ENCODE data around the gene TTLL5. TPM values are rescaled to one million over a fixed set of nuclear protein-coding genes. Genes with fewer than 3 reads are reported as not detected.

Gene TTLL5
- total RNA-seq, 1 experiment from 2014 or later: 35.7 TPM

- Histone ChIP-seq H3T11ph (ENCODE audit: low read length) (no peak overlapping the region), H3K4ac (ENCODE audit: low read depth, low read length) (no peak overlapping the region), H2BK120ac (ENCODE audit: low read depth, low read length, poor library complexity, severe bottlenecking) (no peak overlapping the region), H3K27ac (ENCODE audit: insufficient read length, low read depth, low read length) (no peak overlapping the region), H4K91ac (ENCODE audit: insufficient read length, low read depth, low read length) (no peak overlapping the region), H2AK5ac (ENCODE audit: insufficient read length, low read length) (no peak overlapping the region), H3K9me3 (ENCODE audit: control insufficient read depth, low read depth, low read length) (no peaks in the 10 kb centered on the region), H2BK5ac (ENCODE audit: insufficient read length, low read length) (no peak overlapping the region), H2BK12ac (ENCODE audit: insufficient read length, low read depth, low read length) (no peak overlapping the region), H3K4me2 (ENCODE audit: insufficient read depth, insufficient read length, low read length) (no peak overlapping the region), H3K79me2 (ENCODE audit: insufficient read depth, low read length) (no peaks in the 10 kb centered on the region), H3K14ac (ENCODE audit: insufficient read depth, low read length) (no peak overlapping the region), H4K20me1 (ENCODE audit: control insufficient read depth, insufficient read depth, insufficient read length) (no peaks in the 10 kb centered on the region), H2BK15ac (ENCODE audit: low read depth, low read length) (no peak overlapping the region), H3K23ac (ENCODE audit: insufficient read length, low read depth, low read length) (no peak overlapping the region), H3K79me1 (ENCODE audit: insufficient read depth, low read depth, low read length, poor library complexity, severe bottlenecking) (no peaks in the 10 kb centered on the region), H3K23me2 (ENCODE audit: insufficient read length, low read depth, low read length, poor library complexity, severe bottlenecking) (no peaks in the 10 kb centered on the region), H3K27me3 (ENCODE audit: insufficient read depth, low read length) (no peaks in the 10 kb centered on the region), H4K8ac (replicated peaks; ENCODE audit: insufficient read length, low read depth, low read length) (no peak overlapping the region), H3K18ac (ENCODE audit: insufficient read length, low read depth, low read length) (no peak overlapping the region), H3K4me1 (ENCODE audit: insufficient read depth, low read length) (no peaks in the 10 kb centered on the region), H4K5ac (ENCODE audit: insufficient read length, low read depth, low read length) (no peak overlapping the region), H3K56ac (ENCODE audit: insufficient read length, low read depth, low read length) (no peak overlapping the region), H2AFZ (ENCODE audit: low read length) (no peak overlapping the region), H3K9ac (ENCODE audit: extremely low read depth, insufficient read length, low read length) (no peak overlapping the region), H2BK20ac (ENCODE audit: low read depth, low read length, poor library complexity, severe bottlenecking) (no peak overlapping the region)
- H3K4me1 Mint-ChIP-seq: no peaks in the 10 kb centered on the region
- no peak overlapping the region for H3K4me3 Mint-ChIP-seq
- H3K27me3 Mint-ChIP-seq (ENCODE audit: low read depth): no peaks in the 10 kb centered on the region
- H3K36me3 Mint-ChIP-seq (ENCODE audit: insufficient read depth in 1 of 3, low read depth in 3 of 3): peaks cover 0 to 12% (median 5%) of the 10 kb centered on the region in 3 experiments; a peak in 4 of 7 replicates
- H3K9me3 Mint-ChIP-seq: no peaks in the 10 kb centered on the region
- DNase-seq: no peak
- no peak overlapping the region for H3K27ac Mint-ChIP-seq
- no CpG with 5 or more reads among the region's 4 CpGs for WGBS (ENCODE audit: extremely low coverage, insufficient read length, low lambda C conversion rate)
- no peak for TF ChIP-seq CTCF (conservative IDR thresholded peaks at IDR 0.05)
These were observed 17.1 kb upstream of the TTLL5 start for GRCh38 chr14:75643985-75644384.
